Karpas-422 (cell line): Measurements from ENCODE around the gene CEP112. TPM values are rescaled to one million over a fixed set of nuclear protein-coding genes. Genes with fewer than 3 reads are reported as not detected.

Experiments
- DNase-seq: peaks from one replicate; pipeline ENCODE4 v3.0.0-alpha.2; 2015
- H2AFZ ChIP-seq: fragments of 200-600 bp; sonication (generic); 2 replicates; pipeline ENCODE4 v1.6.1; 2014; ENCODE audit warnings: antibody characterized with exemption, low read length, mixed read lengths
- H3K27ac ChIP-seq: fragments of 200-600 bp; sonication (generic); 2 replicates; pipeline ENCODE4 v1.5.1; 2014; ENCODE audit warnings: mild to moderate bottlenecking, low read length, moderate library complexity
- H3K27me3 ChIP-seq: fragments of 200-600 bp; sonication (generic); 2 replicates; pipeline ENCODE4 v1.6.1; 2014; ENCODE audit warnings: low read length, mixed read lengths
- H3K36me3 ChIP-seq: fragments of 200-600 bp; sonication (generic); 2 replicates; pipeline ENCODE4 v1.6.1; 2014; ENCODE audit warnings: low read length, mixed read lengths; ENCODE audit not compliant: insufficient read depth
- H3K4me1 ChIP-seq: fragments of 200-600 bp; sonication (generic); 2 replicates; pipeline ENCODE4 v1.6.1; 2014; ENCODE audit warnings: mild to moderate bottlenecking, low read length, mixed read lengths
- H3K4me2 ChIP-seq: fragments of 200-600 bp; sonication (generic); 2 replicates; pipeline ENCODE4 v1.6.1; 2014; ENCODE audit warnings: low read length, low read depth, mild to moderate bottlenecking; ENCODE audit not compliant: poor library complexity, severe bottlenecking
- H3K4me3 ChIP-seq: fragments of 200-600 bp; sonication (generic); 2 replicates; pipeline ENCODE4 v1.5.1; 2014; ENCODE audit warnings: mild to moderate bottlenecking, antibody characterized with exemption, low read length, mixed read lengths
- H3K79me2 ChIP-seq: fragments of 200-600 bp; sonication (generic); 2 replicates; pipeline ENCODE4 v1.6.1; 2014; ENCODE audit warnings: mild to moderate bottlenecking, low read length, mixed read lengths
- H3K9ac ChIP-seq: fragments of 200-600 bp; sonication (generic); 2 replicates; pipeline ENCODE4 v1.6.0; 2014; ENCODE audit warnings: low read length
- H3K9me2 ChIP-seq: fragments of 200-600 bp; sonication (generic), shearing (Covaris generic); replicated peaks from 2 replicates; pipeline ENCODE4 v1.6.0; 2014; ENCODE audit warnings: mild to moderate bottlenecking, low read length, moderate library complexity; ENCODE audit not compliant: insufficient read depth
- H3K9me3 ChIP-seq: fragments of 300-700, 200-600 bp; sonication (generic); 2 replicates; pipeline ENCODE4 v1.6.1; 2014; ENCODE audit warnings: low read length, mixed read lengths
- H4K20me1 ChIP-seq: fragments of 200-600 bp; sonication (generic); 2 replicates; pipeline ENCODE4 v1.6.1; 2014; ENCODE audit warnings: mild to moderate bottlenecking, antibody characterized with exemption, low read length, low read depth; ENCODE audit not compliant: insufficient read depth
- total RNA-seq: library from RNA; depleted of rRNA; stranded (reverse); fragments of >200 nt; shearing (Covaris generic); gene quantifications from 2 replicates; pipeline ENCODE4 v1.2.3, GENCODE V29; 2014; ENCODE audit warnings: low replicate concordance

The CEP112 gene
- total RNA-seq, 1 experiment from 2014 or later = not detected

- H4K20me1 ChIP-seq = no peaks in the 10 kb centered on the region
- H3K79me2 ChIP-seq = no peaks in the 10 kb centered on the region
- no peaks in the 10 kb centered on the region for H3K9me2 ChIP-seq
- DNase-seq = no peak
- no peaks in the 10 kb centered on the region for H3K27me3 ChIP-seq
- no peak overlapping the region for H3K27ac ChIP-seq
- H3K9ac ChIP-seq = no peak overlapping the region
- H3K4me2 ChIP-seq = no peak overlapping the region
- no peaks in the 10 kb centered on the region for H3K4me1 ChIP-seq
- H3K4me3 ChIP-seq = no peak overlapping the region
- H2AFZ ChIP-seq = no peak overlapping the region
- H3K36me3 ChIP-seq = no peaks in the 10 kb centered on the region
- no peaks in the 10 kb centered on the region for H3K9me3 ChIP-seq
Measured at GRCh38 chr17:66006654-66007053, 185.3 kb downstream of the CEP112 start.

GRCh38 chr17:66002812-66003211 lies 189.1 kb downstream of the CEP112 start:
- Histone ChIP-seq H3K27ac (no peak overlapping the region), H3K9me3 (no peaks in the 10 kb centered on the region)
- DNase-seq = no peak

DNA sequence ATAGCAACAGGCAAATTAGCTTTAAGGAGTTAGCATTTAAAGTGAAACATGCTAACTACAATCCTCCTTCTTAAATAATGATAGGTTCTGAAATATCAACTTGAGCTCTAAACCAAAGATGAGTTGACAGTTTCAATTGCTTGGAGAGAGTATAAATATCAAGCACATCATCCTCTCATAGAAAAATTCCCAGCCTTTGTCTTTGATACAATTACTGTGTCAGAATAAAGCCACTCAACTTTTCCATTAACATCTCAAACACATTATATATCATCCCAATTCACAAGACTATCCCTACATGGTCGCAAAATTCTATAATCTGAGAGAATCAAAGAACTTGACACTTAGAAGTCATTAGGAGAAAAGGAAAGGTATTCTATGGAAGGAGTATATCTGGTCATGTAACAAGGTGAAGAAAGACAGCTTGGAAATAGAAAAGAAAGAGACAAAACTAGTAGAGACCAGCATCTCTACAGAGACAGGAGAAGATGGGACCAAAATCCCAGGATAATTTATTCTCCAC lies 189.8 kb downstream of the CEP112 start:
- no peak overlapping the region for H2AFZ ChIP-seq
- no peak for DNase-seq
- no peaks in the 10 kb centered on the region for H3K9me2 ChIP-seq
- H3K27ac ChIP-seq = no peak overlapping the region
- no peak overlapping the region for H3K9ac ChIP-seq
- no peaks in the 10 kb centered on the region for H3K27me3 ChIP-seq
- H3K36me3 ChIP-seq = no peaks in the 10 kb centered on the region
- H3K9me3 ChIP-seq = no peaks in the 10 kb centered on the region
- H3K4me1 ChIP-seq = no peaks in the 10 kb centered on the region
- H3K4me3 ChIP-seq = no peak overlapping the region
- no peaks in the 10 kb centered on the region for H4K20me1 ChIP-seq
- no peak overlapping the region for H3K4me2 ChIP-seq
- H3K79me2 ChIP-seq = no peaks in the 10 kb centered on the region

More at GRCh38 chr17:66002812-66003211, 189.1 kb downstream of the CEP112 start:
- no peaks in the 10 kb centered on the region for H3K79me2 ChIP-seq
- H3K9me2 ChIP-seq = no peaks in the 10 kb centered on the region
- H3K27me3 ChIP-seq = no peaks in the 10 kb centered on the region
- no peak overlapping the region for H3K4me2 ChIP-seq
- H3K4me1 ChIP-seq = no peaks in the 10 kb centered on the region
- H2AFZ ChIP-seq = no peak overlapping the region
- H3K9ac ChIP-seq = no peak overlapping the region
- H3K36me3 ChIP-seq = no peaks in the 10 kb centered on the region
- H4K20me1 ChIP-seq = no peaks in the 10 kb centered on the region
- no peak overlapping the region for H3K4me3 ChIP-seq

GRCh38 chr17:66000216-66000615 lies 191.7 kb downstream of the CEP112 start:
- no peaks in the 10 kb centered on the region for H3K27me3 ChIP-seq
- H3K4me2 ChIP-seq = no peak overlapping the region
- H3K27ac ChIP-seq = no peak overlapping the region
- H3K36me3 ChIP-seq = no peaks in the 10 kb centered on the region
- no peaks in the 10 kb centered on the region for H3K4me1 ChIP-seq
- no peak overlapping the region for H3K4me3 ChIP-seq
- H3K9ac ChIP-seq = no peak overlapping the region
- no peaks in the 10 kb centered on the region for H3K9me3 ChIP-seq
- no peak overlapping the region for H2AFZ ChIP-seq
- no peaks in the 10 kb centered on the region for H3K9me2 ChIP-seq
- no peaks in the 10 kb centered on the region for H3K79me2 ChIP-seq
- DNase-seq = no peak
- no peaks in the 10 kb centered on the region for H4K20me1 ChIP-seq

DNA sequence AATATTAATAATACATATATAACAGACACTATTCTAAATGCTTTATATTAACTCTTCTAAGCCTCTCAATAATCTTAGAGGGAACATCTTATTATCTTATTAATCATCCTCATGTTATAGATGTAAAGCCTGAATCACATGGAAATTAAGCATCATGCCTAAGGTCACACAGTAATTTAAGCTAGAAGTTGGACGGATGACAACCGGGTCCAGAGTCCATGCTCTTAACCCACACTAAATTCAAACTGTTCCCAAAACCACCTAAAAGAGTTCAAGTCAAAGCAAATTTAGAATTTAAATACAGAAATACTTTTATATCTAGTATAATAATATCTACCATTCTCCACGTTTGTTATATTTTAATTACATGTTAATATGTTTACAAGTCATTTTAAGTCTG lies 193.3 kb downstream of the CEP112 start:
- H3K36me3 ChIP-seq = no peaks in the 10 kb centered on the region
- H3K9me3 ChIP-seq = no peaks in the 10 kb centered on the region

DNA sequence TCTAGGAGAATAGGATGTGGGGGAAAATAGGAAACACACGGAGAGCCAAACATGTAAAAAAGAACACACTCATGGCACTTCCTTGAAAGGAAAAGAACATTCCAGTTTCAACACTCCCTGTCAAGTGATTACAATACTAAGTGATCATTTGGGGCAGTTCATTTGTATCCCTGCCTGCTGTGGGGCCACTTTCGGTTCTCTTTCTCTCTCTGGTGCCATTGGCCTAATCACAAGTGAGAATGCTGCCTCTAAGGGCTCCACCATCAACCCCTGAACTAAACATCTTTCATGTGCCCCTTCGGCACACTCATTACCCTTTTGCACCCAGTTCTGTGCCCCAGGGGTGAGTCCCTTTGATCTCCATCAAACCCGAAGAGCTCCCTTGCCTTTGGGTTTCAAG lies 197.3 kb downstream of the CEP112 start:
- Histone ChIP-seq H3K9ac (no peak overlapping the region), H3K4me3 (no peak overlapping the region), H3K27ac (no peak overlapping the region), H3K79me2 (no peaks in the 10 kb centered on the region), H2AFZ (no peak overlapping the region), H3K9me3 (no peaks in the 10 kb centered on the region), H4K20me1 (no peaks in the 10 kb centered on the region), H3K9me2 (no peaks in the 10 kb centered on the region), H3K4me1 (no peaks in the 10 kb centered on the region), H3K36me3 (no peaks in the 10 kb centered on the region), H3K27me3 (no peaks in the 10 kb centered on the region), H3K4me2 (no peak overlapping the region)
- DNase-seq = no peak

More for the DNA sequence above, 193.3 kb downstream of the CEP112 start:
- Histone ChIP-seq H4K20me1 (no peaks in the 10 kb centered on the region), H3K4me1 (no peaks in the 10 kb centered on the region), H3K9me2 (no peaks in the 10 kb centered on the region), H3K4me3 (no peak overlapping the region), H3K27me3 (no peaks in the 10 kb centered on the region), H3K79me2 (no peaks in the 10 kb centered on the region), H2AFZ (no peak overlapping the region), H3K4me2 (no peak overlapping the region), H3K9ac (no peak overlapping the region), H3K27ac (no peak overlapping the region)
- DNase-seq = no peak

DNA sequence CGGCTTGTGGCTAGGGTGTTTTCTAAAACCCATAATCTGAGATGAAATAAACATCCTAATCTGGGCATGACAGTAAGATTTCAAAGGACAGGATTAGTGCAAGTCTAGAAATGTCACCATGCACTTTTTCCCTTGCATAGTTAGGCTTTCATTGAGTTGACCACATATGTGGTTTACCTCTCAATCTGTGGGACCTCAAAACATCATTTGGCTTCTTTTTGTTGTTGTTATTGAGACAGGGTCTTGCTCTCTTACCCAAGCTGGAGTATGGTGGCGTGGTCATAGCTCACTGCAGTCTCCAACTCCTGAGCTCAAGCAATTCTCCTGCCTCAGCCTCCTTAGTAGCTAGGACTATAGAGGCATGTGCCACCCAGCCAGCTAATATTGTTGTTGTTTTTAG lies 197.8 kb downstream of the CEP112 start:
- no peaks in the 10 kb centered on the region for H3K79me2 ChIP-seq
- H3K27ac ChIP-seq = no peak overlapping the region
- H3K4me2 ChIP-seq = no peak overlapping the region
- H3K9ac ChIP-seq = no peak overlapping the region
- H2AFZ ChIP-seq = no peak overlapping the region
- no peaks in the 10 kb centered on the region for H3K4me1 ChIP-seq
- no peak overlapping the region for H3K4me3 ChIP-seq
- H3K27me3 ChIP-seq = no peaks in the 10 kb centered on the region
- H3K36me3 ChIP-seq = no peaks in the 10 kb centered on the region
- H4K20me1 ChIP-seq = no peaks in the 10 kb centered on the region
- no peak for DNase-seq
- no peaks in the 10 kb centered on the region for H3K9me2 ChIP-seq
- H3K9me3 ChIP-seq = no peaks in the 10 kb centered on the region

GRCh38 chr17:65990593-65990992 lies 201.3 kb downstream of the CEP112 start:
- H3K4me3 ChIP-seq = no peak overlapping the region
- H2AFZ ChIP-seq = no peak overlapping the region
- H3K9ac ChIP-seq = no peak overlapping the region
- DNase-seq = no peak
- no peak overlapping the region for H3K27ac ChIP-seq
- H3K79me2 ChIP-seq = no peaks in the 10 kb centered on the region
- no peak overlapping the region for H3K4me2 ChIP-seq
- H3K36me3 ChIP-seq = no peaks in the 10 kb centered on the region
- H3K27me3 ChIP-seq = no peaks in the 10 kb centered on the region
- H3K9me3 ChIP-seq = no peaks in the 10 kb centered on the region
- H3K9me2 ChIP-seq = no peaks in the 10 kb centered on the region
- H4K20me1 ChIP-seq = no peaks in the 10 kb centered on the region
- H3K4me1 ChIP-seq = no peaks in the 10 kb centered on the region

DNA sequence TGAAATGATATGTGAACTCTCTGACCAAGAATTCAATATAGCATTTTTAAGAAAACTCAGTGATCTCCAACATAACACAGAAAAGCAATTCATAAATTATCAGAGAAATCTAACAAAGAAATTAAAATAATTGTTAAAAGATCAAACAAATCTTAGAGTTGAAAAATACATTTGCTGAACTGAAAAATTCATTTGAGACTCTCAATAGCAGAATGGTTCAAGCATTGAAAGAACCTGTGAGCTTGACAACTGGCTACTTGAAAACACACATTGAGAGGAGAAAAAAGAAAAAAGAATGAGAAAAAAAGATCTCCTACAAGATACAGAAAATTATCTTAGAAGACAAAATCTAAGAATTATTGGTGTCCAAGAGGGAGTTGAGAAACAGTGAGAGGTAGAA lies 203.5 kb downstream of the CEP112 start:
- Histone ChIP-seq H2AFZ (no peak overlapping the region), H3K4me3 (no peak overlapping the region), H3K4me1 (no peaks in the 10 kb centered on the region), H3K9me3 (no peaks in the 10 kb centered on the region), H3K4me2 (no peak overlapping the region), H3K9me2 (no peaks in the 10 kb centered on the region), H3K79me2 (no peaks in the 10 kb centered on the region), H3K36me3 (no peaks in the 10 kb centered on the region), H3K27ac (no peak overlapping the region), H3K27me3 (no peaks in the 10 kb centered on the region), H4K20me1 (no peaks in the 10 kb centered on the region), H3K9ac (no peak overlapping the region)
- no peak for DNase-seq
